OCI-LY7 (cell line): Measurements from ENCODE around the gene SGO2.

Experiments
- CTCF ChIP-seq: fragments of 200-600 bp; sonication (generic); conservative IDR thresholded peaks from 2 replicates; pipeline ENCODE4 v1.5.1; 2014; ENCODE audit warnings: mild to moderate bottlenecking, antibody characterized with exemption, low read length, moderate library complexity, mixed read lengths
- EZH2phosphoT487 ChIP-seq: fragments of 200-600 bp; sonication (generic); IDR thresholded peaks from 2 replicates; pipeline ENCODE4 v1.6.1; 2018; ENCODE audit warnings: low read depth, borderline replicate concordance, mild to moderate bottlenecking, mixed run types, antibody characterized with exemption, low read length, moderate library complexity, mixed read lengths

- TF ChIP-seq EZH2phosphoT487 (no peak), CTCF (peak; percentile 66)
Observed at GRCh38 chr2:200618590-200619021, 92.6 kb downstream of the SGO2 start.
